Measurements from ENCODE around the gene FYB2.

GRCh38 chr1:56830052-56830451 is 10.8 kb upstream of the FYB2 start:
- TF ChIP-seq, protein P1, sequence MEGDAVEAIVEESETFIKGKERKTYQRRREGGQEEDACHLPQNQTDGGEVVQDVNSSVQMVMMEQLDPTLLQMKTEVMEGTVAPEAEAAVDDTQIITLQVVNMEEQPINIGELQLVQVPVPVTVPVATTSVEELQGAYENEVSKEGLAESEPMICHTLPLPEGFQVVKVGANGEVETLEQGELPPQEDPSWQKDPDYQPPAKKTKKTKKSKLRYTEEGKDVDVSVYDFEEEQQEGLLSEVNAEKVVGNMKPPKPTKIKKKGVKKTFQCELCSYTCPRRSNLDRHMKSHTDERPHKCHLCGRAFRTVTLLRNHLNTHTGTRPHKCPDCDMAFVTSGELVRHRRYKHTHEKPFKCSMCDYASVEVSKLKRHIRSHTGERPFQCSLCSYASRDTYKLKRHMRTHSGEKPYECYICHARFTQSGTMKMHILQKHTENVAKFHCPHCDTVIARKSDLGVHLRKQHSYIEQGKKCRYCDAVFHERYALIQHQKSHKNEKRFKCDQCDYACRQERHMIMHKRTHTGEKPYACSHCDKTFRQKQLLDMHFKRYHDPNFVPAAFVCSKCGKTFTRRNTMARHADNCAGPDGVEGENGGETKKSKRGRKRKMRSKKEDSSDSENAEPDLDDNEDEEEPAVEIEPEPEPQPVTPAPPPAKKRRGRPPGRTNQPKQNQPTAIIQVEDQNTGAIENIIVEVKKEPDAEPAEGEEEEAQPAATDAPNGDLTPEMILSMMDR (IDR thresholded peaks at IDR 0.05; ENCODE audit: low read length): no peak
- TF ChIP-seq EZH2 (optimal IDR thresholded peaks at IDR 0.05; ENCODE audit: low read depth, low read length): no peak
- no peak for TF ChIP-seq EZH2phosphoT487 (IDR thresholded peaks at IDR 0.05; ENCODE audit: low read length)

Measured in MM.1S (cell line).